COLO829 (cell line): ENCODE measurements around the gene HBM.
A peak's percentile ranks its signal among the peaks of the same experiment; 100 is the strongest.
"Not testable (repeated sequence)": the region's sequence is repeated elsewhere in the genome, so short reads cannot be mapped to it uniquely, and the experiment has no call there.

ENCODE experiments used
- DNase-seq: peaks from one replicate; pipeline ENCODE4 v3.0.0; 2012; ENCODE audit warnings: low spot score

Gene HBM

GRCh38 chr16:146646-147045, 19.1 kb upstream of the HBM start:
- no peak for DNase-seq

- peak; percentile 24 for DNase-seq
Observed at GRCh38 chr16:149024-149660, 16.6 kb upstream of the HBM start.

GRCh38 chr16:152141-153128, 13.3 kb upstream of the HBM start, which contains the start of gene HBZ:
HBZ (plus strand) TSS chr16:152644; CDS start chr16:152910, 266 bp downstream.
- DNase-seq, result no peak

GRCh38 chr16:153129-153521, 12.7 kb upstream of the HBM start:
- not testable (repeated sequence) for DNase-seq

- DNase-seq, result not testable (repeated sequence)
Observed at GRCh38 chr16:153550-154216, 12.1 kb upstream of the HBM start.

- no peak for DNase-seq
Observed at GRCh38 chr16:154217-155030, 11.4 kb upstream of the HBM start.

- DNase-seq, result no peak
Observed at GRCh38 chr16:155031-155398, 10.8 kb upstream of the HBM start.

- no peak for DNase-seq
Observed at GRCh38 chr16:159136-159849, 6.5 kb upstream of the HBM start.

- DNase-seq, result not testable (repeated sequence)
Observed at GRCh38 chr16:160242-160641, 5.5 kb upstream of the HBM start.

- no peak for DNase-seq
Observed at GRCh38 chr16:160691-161190, 5.0 kb upstream of the HBM start.

GRCh38 chr16:162271-162991, 3.3 kb upstream of the HBM start:
- no peak for DNase-seq

- not testable (repeated sequence) for DNase-seq
Observed at GRCh38 chr16:163139-163538, 2.6 kb upstream of the HBM start.

- DNase-seq, result not testable (repeated sequence)
Observed at GRCh38 chr16:163696-164095, 2.1 kb upstream of the HBM start.

- DNase-seq, result not testable (repeated sequence)
Observed at GRCh38 chr16:164134-164823, 1.5 kb upstream of the HBM start.

- no peak for DNase-seq
Observed at GRCh38 chr16:164827-165538, 795 bp upstream of the HBM start.

GRCh38 chr16:166375-167121, 770 bp downstream of the HBM start:
- DNase-seq, result no peak

- no peak for DNase-seq
Observed at GRCh38 chr16:167122-167690, 1.4 kb downstream of the HBM start.

GRCh38 chr16:168424-168823, 2.6 kb downstream of the HBM start:
- DNase-seq, result no peak
